Activated CD4-positive, alpha-beta T cell treated with anti-CD3 and anti-CD28 coated beads, Interleukin-2, Interleukin-4, amounts not matched to agents 100 ng/mL and 50 ng/mL, durations not matched to agents 16 hours and 8 hours (primary cell): ENCODE data around the gene WFDC9.
"Not testable (repeated sequence)": the region's sequence is repeated elsewhere in the genome, so short reads cannot be mapped to it uniquely, and the experiment has no call there.

ENCODE experiments used
- DNase-seq: peaks from one replicate; pipeline ENCODE4 v3.0.0-alpha.2; 2020; ENCODE audit warnings: low spot score

Gene WFDC9

DNA sequence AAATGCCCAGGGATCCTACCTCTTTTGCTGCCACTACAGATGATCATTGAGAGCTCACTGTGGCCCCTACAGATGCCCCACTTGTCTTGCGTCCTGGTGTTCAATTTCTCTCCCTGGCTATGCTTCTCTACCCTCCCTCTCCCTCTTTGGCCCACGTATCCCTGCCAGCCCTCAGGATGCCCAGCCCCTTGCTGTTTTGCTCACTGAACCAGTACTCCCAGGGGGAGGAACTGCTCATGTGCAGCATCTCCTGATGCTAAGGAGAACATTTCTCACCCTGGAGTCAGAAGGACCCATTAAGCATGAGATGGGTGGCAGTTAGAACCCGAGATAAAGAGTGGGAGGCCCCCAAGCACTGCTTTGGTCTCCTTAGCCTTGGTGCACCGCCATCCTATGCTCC is at the start of gene WFDC9:
TSS of gene WFDC9 (minus strand) at position 101 of the 400 bp plus-strand sequence. CDS start 21,103 bp downstream, outside the sequence.
- DNase-seq = no peak

DNA sequence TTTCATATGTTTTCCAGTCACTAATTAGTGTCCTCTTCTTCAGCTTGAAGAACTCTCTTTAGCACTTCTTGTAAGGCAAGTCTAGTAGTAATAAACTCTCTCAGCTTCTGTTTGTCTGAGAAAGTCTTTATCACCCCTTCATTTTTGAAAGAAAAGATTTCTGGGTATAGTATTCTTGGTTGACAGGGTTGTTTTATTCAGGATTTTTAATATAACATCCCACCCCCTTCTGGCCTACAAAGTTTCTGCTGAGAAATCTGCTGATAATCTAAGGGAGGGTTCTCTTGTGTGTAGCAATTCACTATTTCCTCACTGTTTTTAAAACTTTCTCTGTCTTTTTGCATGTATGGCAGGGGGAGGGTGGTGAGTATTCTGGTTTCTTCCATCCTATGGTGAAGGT is 48.6 kb upstream of the WFDC9 start:
- DNase-seq = no peak

DNA sequence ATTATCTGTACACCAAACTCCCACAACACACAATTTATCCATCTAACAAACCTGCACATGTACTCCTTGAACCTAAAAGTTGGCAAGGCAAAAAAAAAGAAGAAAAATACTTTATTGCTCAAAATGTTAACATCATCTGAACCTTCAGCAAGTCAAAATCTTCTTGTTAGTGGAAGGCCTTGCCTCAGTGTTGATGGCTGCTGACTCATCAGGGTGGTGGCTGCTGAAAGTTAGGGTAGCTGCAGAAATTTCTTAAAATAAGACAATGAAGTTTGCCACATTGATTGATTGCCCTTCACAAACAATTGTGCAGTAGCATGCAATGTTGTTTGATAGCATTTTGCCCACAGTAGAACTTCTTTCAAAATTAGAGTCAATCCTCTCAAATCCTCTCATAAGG is 41.7 kb upstream of the WFDC9 start:
- no peak for DNase-seq

DNA sequence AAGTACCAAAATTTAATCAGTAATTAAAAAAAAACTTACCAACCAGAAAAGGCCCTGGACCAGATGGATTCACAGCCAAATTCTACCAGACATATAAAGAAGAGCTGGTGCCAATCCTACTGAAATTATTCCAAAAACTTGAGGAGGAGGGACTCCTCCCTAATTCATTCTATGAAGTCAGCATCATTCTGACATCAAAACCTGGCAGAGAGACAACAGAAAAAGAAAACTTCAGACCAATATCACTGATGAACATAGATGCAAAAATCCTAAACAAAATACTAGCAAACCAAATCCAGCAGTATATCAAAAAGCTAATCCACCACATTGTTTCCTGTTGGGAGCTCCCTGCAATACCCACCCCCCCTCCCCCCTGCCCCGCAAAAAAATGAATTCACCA is 39.1 kb upstream of the WFDC9 start, which contains the start of gene WFDC11:
TSS of gene WFDC11 (minus strand) at position 101 of the 400 bp plus-strand sequence. CDS start 19,639 bp downstream, outside the sequence.
- no peak for DNase-seq

DNA sequence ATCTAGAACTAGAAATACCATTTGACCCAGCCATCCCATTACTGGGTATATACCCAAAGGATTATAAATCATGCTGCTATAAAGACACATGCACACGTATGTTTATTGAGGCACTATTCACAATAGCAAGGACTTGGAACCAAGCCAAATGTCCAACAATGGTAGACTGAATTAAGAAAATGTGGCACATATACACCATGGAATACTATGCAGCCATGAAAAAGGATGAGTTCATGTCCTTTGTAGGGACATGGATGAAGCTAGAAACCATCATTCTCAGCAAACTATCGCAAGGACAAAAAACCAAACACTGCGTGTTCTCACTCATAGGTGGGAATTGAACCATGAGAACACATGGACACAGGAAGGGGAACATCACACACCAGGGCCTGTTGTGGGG is 26.0 kb upstream of the WFDC9 start:
- DNase-seq = not testable (repeated sequence)

DNA sequence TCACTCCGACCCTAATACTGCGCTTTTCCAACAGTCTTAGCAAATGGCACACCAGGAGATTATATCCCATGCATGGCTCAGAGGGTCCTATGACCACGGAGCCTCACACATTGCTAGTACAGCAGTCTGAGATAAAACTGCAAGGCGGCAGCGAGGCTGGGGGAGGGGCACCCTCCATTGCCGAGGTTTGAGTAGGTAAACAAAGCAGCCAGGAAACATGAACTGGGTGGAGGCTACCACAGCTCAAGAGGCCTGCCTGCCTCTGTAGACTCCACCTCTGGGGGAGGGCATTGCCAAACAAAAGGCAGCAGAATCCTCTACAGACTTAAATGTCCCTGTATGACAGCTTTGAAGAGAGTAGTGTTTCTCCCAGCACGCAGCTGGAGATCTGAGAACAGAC is 20.6 kb upstream of the WFDC9 start:
- DNase-seq = not testable (repeated sequence)

DNA sequence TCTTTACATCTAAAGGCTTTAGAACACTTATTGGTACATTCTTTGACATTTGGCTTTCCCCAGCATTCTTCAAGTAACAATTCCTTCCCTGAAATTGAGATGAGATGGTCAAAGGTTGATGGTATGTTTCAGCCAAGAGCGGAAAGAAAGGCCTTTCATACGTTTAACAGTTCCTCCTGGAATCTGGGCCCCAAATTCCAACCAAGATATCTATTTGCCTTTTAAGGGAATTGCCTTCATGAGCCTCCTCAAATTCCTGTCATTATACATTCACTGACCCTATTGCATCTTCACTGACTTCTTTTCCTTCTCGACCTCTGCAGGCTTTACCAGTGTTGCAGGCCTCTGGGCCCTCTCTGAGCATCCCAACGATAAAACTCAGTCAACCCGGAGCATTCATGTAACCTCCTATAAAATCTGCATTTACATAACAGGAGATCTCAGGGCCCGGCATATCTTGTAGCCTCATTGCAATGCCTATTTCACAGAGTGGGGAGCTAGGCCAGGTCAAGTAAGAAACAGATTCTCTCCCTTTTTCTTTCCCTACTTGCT is 18.3 kb upstream of the WFDC9 start:
- no peak for DNase-seq

DNA sequence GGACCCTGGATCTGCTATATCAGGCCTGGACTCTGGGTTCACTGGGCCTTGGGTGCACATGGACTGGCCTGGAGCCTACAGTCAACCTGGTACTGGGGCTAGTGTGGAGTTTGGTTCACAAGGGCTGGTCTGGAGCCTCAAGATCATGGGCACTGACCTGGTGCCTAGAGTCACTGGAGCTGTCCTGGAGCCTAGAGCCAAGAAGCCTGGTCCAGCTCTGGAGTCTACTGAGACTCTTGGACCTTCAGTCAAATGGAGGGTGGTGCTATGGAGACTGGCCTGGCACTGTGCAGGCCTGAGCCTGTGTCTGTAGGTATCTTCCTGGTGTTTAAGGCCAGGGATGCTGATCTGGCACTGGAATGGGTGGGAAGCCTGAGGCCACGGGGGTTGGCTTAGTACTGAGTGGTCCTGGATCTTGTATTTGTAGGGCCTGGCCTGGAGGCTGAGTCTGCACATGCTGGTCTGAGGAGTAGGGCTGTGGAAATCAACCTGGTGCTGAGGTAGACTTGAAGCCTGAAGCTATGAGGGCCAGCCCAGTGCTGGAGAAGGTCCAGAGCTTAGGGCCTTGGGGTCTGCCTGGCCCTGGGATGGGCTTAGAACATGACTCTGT is 16.5 kb upstream of the WFDC9 start:
- DNase-seq = no peak

DNA sequence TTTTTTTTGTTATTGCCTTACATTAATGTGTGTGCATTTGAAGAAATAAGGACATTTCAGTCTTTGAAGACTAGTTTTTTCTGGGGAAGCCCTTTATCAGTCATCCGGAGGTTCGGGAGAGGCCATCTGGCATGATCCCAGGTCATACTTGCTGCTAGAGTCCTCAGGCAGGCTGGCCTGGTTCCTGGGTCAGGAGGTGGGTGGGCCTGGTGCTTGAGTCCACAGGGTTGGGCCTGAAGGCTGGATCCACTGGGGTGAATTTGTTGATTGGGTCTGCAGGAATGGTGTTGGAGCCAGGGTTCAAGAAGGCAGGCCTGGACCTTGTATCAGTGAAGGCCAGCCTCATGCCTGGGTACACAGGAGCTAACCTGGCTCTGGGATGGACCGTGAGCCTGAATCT is 15.8 kb upstream of the WFDC9 start:
- DNase-seq = no peak

DNA sequence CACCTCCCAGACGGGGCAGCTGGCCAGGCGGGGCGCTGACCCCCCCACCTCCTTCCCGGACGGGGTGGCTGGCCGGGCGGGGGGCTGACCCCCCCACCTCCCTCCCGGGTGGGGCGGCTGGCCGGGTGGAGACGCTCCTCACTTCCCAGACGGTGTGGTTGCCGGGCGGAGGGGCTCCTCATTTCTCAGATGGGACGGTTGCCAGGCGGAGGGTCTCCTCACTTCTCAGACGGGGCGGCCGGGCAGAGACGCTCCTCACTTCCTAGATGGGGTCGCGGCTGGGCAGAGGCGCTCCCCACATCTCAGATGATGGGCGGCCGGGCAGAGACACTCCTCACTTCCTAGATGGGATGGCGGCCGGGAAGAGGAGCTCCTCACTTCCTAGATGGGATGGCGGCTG is 14.8 kb upstream of the WFDC9 start:
- not testable (repeated sequence) for DNase-seq

DNA sequence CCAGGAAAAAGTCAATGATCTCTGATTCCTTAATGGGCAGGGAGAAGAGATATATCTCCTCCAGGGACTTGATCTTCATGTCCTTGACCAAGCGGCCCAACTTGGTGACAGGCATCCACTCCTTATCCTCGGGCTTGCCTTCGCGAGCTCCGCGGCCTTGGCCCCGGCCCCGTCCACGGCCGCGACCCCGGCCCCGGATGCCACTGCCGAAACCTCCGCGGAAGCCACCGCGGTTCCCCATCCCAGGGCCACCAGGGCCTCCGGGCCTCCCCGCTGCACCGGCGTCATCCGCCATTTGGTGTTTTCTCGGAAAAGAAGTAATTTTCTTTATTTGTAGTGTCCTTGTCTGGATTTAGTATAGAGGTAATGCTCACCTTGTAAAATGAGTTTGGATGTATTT is 10.0 kb upstream of the WFDC9 start:
- DNase-seq = not testable (repeated sequence)

DNA sequence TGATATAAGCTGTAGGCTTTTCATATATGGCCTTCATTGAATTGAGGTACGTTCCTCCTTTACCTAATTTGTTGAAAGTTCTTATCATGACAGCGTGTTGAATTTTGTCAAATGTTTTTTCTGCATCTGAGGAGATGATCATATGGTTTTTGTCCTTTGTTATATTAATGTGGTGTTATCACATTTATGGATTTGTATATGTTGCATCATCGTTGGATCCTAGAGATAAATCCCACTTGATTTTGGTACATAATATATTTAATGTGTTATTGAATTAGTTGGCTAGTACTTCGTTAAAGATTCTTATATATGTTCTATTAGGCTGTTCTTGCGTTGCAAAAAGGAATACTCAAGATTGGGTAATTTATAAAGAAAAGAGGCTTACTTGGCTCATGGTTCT is 8.6 kb upstream of the WFDC9 start:
- DNase-seq = no peak

DNA sequence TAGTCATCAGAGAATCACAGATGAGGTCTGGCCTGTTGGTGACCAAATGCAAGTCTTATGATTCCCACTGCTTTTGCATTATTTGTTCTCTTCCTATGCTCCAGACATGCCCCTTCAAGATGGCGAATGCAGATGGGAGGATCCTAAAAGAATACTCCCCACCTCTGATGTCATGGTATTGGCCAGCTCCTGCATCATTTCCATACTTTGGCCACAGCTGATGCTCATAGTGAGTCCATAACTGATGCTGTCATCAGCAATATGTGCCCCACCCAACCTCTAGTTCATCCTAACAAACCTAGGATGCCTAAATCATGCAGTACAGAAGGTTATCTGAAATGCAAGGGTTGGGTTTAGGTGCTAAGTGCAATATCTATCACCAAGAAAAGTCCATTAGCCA is 5.4 kb upstream of the WFDC9 start:
- no peak for DNase-seq

DNA sequence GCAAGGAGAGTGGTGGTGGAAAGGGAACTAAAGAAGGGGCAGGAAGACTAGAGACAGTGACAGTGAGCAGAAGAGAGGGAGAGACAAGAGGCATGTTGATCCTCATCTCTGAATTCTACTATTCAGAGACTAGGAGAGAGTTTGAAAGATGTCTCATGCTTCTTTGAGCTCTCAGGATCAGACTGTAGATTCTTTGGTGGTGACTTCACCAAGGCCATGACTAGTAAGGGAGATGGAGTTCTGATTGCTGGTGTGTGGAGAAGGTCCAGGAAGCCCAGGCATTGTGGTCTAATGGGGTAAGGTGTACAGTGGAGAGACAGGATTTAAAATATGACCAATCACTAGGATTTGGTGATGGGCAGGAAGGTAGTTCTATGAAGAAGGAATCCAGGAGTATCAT is 713 bp downstream of the WFDC9 start:
- DNase-seq = no peak

DNA sequence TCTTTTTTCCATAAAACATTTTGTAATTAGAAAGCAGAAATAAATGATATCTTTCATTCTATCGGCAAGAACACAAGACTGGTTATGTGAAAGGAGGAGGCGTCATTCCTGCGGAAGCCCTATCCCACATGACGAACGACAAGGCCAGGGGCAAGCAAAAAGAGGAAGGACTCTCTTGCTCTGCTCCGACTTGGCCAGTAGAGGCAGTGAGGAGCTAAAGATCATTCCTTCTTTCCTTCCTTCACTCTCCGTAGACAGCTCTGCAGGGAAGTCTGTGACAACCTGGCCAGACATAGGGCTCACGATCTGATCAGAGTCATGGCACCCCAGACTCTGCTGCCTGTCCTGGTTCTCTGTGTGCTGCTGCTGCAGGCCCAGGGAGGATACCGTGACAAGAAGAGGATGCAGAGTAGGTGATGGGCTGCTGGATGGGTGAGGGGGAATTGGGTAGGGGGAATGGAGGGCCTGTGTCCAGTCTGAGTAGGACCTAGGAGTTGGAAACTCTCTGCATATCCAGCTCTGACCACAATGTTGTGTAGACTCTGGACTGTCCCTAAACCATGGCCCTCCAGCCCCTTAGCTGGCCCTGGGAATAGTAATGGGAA is 1.5 kb downstream of the WFDC9 start, which contains the start of gene WFDC10A:
TSS of gene WFDC10A (plus strand) at position 244 of the 605 bp plus-strand sequence. CDS start at position 319, 75 bp downstream.
- DNase-seq = peak; percentile 37

DNA sequence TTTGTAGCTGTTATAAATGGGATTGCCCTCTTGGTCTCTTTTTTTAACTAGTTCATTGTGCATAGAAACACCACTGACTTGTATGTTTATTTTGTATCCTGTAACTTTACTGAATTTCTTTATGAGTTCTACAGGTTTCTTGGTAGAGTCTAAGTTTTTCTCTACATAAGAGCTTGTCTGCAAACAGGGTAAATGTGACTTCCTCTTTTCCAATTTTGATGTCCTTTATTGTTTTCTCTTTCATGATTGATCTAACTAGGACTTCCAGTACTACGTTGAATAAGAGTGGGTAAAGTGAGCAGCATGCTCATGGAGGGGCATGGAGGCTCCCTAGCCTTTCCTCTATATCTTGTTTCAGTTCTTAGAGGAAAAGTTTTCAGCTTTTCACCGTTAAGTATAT is 4.5 kb downstream of the WFDC9 start:
- DNase-seq = no peak

DNA sequence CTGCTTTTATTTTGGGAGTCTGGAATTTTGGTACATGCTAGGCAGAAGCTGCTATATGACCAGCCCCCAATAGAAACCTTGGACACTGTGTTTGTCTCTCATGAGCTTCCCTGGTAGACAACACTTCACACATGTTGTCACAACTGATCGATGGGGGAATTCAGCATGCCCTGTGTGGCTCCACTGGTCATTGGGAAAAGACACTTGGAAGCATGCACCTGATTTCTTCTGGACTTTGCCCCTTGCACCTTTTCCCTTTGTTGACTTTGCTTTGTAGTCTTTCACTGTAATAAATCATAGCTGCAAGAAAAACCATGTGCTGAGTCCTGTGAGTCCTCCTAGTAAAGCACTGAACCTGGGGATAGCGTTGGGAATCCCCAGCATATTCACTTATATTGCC is 9.5 kb downstream of the WFDC9 start:
- DNase-seq = no peak

DNA sequence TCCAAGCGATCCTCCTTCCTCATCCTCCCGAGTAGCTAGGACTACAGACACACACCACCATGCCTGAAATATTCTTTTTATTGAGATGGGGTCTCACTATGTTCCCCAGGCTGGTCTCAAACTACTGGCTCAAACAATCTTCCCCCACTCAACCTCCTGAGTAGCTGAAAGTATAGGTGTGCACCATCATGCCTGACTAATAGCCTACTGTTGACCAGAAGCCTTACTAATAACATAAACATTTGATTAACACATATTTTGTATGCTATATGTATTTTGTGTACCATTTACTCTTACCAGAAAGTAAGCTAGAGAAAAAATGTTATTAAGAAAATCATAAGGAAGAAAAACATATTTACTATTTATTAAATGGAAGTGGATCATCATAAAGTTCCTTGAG is 13.5 kb downstream of the WFDC9 start:
- no peak for DNase-seq

DNA sequence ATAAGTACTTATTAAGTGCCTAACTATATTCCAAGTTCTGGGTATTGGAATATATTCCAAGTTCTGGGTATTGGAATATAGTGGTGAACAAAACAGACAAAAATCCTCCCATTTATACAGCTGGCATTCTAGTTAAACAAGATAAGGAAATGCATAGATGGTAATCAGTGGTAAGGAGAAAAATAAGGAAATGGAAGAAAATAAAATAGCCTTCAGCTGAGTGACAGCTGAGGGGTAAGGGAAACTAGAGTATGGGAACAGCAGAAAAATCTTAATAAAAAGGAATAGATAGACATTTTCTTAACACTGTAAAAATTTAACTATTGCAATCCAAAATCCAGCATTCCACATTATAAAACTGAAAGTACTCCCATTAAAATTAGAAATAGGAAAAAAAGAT is 18.8 kb downstream of the WFDC9 start:
- DNase-seq = no peak

DNA sequence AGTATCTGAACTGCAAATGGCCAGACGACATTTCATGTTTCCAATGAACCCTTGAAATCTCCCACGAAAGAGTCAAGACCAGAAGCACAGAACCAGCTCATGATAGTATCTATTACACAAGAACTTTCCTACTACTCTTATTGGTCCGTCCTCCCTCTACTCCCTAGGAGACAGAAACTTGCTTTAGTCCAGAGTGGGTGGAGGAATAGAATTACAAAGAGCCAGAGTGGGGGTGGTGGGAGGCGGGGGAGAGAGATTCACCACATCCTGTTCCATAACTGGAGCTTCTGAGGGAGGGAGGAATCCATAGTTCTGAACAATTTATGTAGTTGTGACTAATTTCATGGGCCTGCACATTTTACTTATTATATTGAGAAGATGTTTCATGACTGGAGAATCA is 20.0 kb downstream of the WFDC9 start:
- peak; percentile 35 for DNase-seq

DNA sequence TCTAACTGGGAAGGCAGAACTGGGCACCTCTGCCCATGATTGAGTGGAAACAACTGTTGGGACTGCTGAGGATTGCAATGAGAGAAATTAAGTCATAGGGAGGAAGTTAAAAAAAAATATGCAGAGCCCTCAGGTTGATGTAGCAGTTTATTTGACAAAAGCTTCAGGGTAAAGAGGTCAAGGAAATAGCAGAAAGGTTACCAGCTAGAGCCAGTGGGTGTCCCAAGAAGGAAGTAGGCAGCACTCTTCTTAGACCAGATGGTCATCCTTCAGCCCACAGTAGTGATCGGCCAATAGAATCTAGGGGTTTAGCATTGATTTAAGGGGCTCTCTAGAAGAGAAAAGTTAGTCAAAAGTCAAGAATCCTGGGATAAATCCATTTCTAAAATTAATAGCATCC is 23.3 kb downstream of the WFDC9 start:
- no peak for DNase-seq

DNA sequence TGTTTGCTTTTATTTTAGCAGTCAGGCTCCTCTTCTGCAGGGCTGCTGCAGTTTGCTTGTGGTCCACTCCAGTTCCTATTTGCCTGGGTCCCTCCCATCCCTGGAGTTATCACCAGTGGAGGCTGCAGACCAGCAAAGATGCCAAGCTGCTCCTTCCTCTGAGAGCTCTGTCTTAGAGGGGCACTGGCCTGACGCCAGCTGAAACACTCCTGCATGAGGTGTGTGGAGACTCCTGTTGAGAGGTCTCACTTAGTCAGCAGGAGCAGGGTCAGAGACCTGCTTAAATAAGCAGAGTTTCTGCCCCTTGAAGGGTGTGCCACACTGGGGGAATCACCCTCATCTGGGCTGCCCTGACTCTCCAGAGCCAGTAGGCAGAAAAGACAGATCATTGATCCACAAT is 35.8 kb downstream of the WFDC9 start:
- DNase-seq = no peak

DNA sequence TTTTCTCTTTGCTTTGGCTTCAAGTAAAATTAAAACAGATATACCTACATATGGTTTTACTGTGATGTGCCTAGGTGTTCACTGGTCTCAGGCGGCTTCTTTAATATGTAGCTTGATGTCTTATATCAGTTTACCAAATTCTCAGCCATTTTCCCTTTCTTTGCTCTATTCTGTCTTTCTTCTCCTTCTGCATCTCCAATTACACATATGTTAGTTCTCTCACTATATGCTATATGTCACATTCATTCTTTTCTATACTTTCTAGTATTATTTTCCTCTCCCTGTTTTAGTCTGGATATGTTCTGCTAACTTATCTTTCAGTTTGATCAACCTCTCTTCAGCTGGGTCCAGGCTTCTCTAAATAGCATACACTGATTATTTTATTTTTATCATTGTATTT is 37.6 kb downstream of the WFDC9 start:
- no peak for DNase-seq
